ENCODE measurements around the gene LAMA2. TPM values are rescaled to one million over a fixed set of nuclear protein-coding genes. Genes with fewer than 3 reads are reported as not detected.

Gene LAMA2
- total RNA-seq, 1 donor: 40.2 TPM

GRCh38 chr6:129100164-129100563 lies 217.2 kb downstream of the LAMA2 start:
- TF ChIP-seq CTCF (IDR thresholded peaks at IDR 0.05; ENCODE audit: insufficient read depth, low read depth, low read length): no peak
- H3K4me3 ChIP-seq (ENCODE audit: low read depth, low read length): no peak overlapping the region
- no peak for DNase-seq (ENCODE audit: low read depth)

- no peak for TF ChIP-seq CTCF (IDR thresholded peaks at IDR 0.05; ENCODE audit: insufficient read depth, low read depth, low read length)
- peak; percentile 84 for DNase-seq (ENCODE audit: low read depth)
- no peak overlapping the region for H3K4me3 ChIP-seq (ENCODE audit: low read depth, low read length)
Observed at GRCh38 chr6:129102741-129103140, 219.8 kb downstream of the LAMA2 start.

GRCh38 chr6:129104131-129104530 lies 221.2 kb downstream of the LAMA2 start:
- no peak overlapping the region for H3K4me3 ChIP-seq (ENCODE audit: low read depth, low read length)
- no peak for TF ChIP-seq CTCF (IDR thresholded peaks at IDR 0.05; ENCODE audit: insufficient read depth, low read depth, low read length)
- DNase-seq (ENCODE audit: low read depth): peak; percentile 68

DNA sequence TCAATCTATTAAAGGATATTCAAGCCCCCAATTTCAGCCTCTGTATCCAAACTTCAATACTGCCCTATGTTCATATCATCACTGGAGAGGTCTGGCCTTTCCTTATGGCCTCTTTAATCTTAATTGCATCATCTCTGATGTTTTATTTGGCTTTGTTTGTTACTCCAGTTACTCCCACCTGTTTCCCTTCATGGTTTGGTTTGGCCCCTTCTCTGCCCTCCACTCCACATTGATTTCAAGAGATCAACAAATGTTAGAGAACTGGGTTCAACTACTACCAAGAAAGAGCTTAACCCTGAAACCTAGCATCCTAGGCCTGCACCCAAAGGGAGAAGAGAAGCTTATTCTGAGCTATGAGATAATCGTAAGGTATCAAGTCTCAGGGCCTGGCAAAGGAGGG lies 221.6 kb downstream of the LAMA2 start:
- no peak for TF ChIP-seq CTCF (IDR thresholded peaks at IDR 0.05; ENCODE audit: insufficient read depth, low read depth, low read length)
- no peak for DNase-seq (ENCODE audit: low read depth)
- H3K4me3 ChIP-seq (ENCODE audit: low read depth, low read length): no peak overlapping the region

DNA sequence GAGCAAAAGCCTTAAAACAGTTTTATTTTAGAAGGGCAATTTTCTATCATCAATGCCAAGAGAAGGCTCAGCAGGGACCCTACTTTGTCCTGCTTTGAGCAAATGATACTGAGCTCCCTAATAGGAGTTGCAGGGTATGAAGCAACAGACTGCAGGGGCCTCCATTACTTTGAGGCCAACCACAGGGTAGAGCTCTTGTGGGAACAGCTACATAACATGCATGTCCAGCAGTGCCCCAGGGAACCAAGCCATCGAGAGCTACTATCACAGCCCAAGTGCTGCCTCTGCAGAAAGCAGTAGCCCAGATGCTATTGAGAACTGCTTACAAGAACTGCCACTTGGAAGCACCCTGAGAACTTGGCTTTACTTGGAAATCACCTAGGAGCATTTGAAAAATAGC lies 222.1 kb downstream of the LAMA2 start:
- no peak for TF ChIP-seq CTCF (IDR thresholded peaks at IDR 0.05; ENCODE audit: insufficient read depth, low read depth, low read length)
- H3K4me3 ChIP-seq (ENCODE audit: low read depth, low read length): no peak overlapping the region
- DNase-seq (ENCODE audit: low read depth): peak; percentile 44

GRCh38 chr6:129105793-129106192 lies 222.9 kb downstream of the LAMA2 start:
- TF ChIP-seq CTCF (IDR thresholded peaks at IDR 0.05; ENCODE audit: insufficient read depth, low read depth, low read length): no peak
- no peak for DNase-seq (ENCODE audit: low read depth)
- no peak overlapping the region for H3K4me3 ChIP-seq (ENCODE audit: low read depth, low read length)

- TF ChIP-seq CTCF (IDR thresholded peaks at IDR 0.05; ENCODE audit: insufficient read depth, low read depth, low read length): no peak
- DNase-seq (ENCODE audit: low read depth): no peak
Observed at GRCh38 chr6:129108337-129108736, 225.4 kb downstream of the LAMA2 start.

More at GRCh38 chr6:129108337-129108736, 225.4 kb downstream of the LAMA2 start:
- H3K4me3 ChIP-seq (ENCODE audit: low read depth, low read length): no peak overlapping the region
